NT2/D1 (cell line): ENCODE results near the gene BST1.

Experiments
- YY1 ChIP-seq: IDR thresholded peaks from 2 replicates; pipeline ENCODE4 v1.6.1; 2011; ENCODE audit not compliant: insufficient read length, insufficient read depth
- ZNF274 ChIP-seq: IDR thresholded peaks from 2 replicates; pipeline ENCODE4 v1.6.1; 2011; ENCODE audit warnings: mild to moderate bottlenecking, low read depth, low read length

DNA sequence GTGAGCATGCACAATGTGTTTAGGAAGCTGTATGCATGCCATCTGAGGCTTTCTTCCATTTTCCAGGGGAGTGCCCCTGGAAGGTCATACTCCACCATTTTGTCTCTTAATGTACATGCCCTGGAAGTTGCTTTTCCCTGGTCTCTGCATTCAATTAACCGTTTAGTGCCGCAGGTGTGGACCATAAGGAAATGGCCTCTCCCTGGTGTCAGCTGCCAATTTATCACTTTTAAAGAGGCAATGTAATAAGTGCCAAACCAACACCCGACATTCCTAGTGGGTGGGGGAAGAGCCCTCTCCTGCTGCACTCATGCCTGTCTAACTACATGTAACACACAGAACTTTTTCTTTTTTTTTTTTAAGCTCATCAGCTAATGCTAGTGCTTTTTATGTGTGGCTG lies 7.1 kb upstream of the BST1 start:
- no peak for TF ChIP-seq YY1
- no peak for TF ChIP-seq ZNF274
